Type B pancreatic cell (in vitro differentiated cells): ENCODE data around the gene SNORC. TPM values are rescaled to one million over a fixed set of nuclear protein-coding genes. Genes with fewer than 3 reads are reported as not detected.
A peak's percentile ranks its signal among the peaks of the same experiment; 100 is the strongest.

Source experiments
- DNase-seq: peaks from one replicate; pipeline ENCODE4 v3.0.0; 2021; ENCODE audit warnings: mixed read lengths; ENCODE audit not compliant: unreplicated experiment; ENCODE audit errors: extremely low spot score
- H3K27ac Mint-ChIP-seq: 2 replicates; pipeline ENCODE4 v1.8.0; 2021; ENCODE audit warnings: mild to moderate bottlenecking, mixed read lengths
- H3K27me3 Mint-ChIP-seq: 2 replicates; pipeline ENCODE4 v1.8.0; 2021; ENCODE audit warnings: mixed read lengths
- H3K36me3 Mint-ChIP-seq: 2 replicates; pipeline ENCODE4 v1.8.0; 2021; ENCODE audit warnings: mixed read lengths
- H3K4me1 Mint-ChIP-seq: one replicate; pipeline ENCODE4 v1.8.0; 2021; ENCODE audit warnings: mixed read lengths; ENCODE audit not compliant: unreplicated experiment
- H3K4me3 Mint-ChIP-seq: 2 replicates; pipeline ENCODE4 v1.8.0; 2021; ENCODE audit warnings: mild to moderate bottlenecking, mixed read lengths
- H3K9me3 Mint-ChIP-seq: 2 replicates; pipeline ENCODE4 v1.8.0; 2021; ENCODE audit warnings: mixed read lengths
- total RNA-seq: library from RNA; stranded (reverse); gene quantifications from 2 replicates; pipeline ENCODE4 v1.2.1, GENCODE V29; 2021; ENCODE audit warnings: low replicate concordance
- TF ChIP-seq, protein P1 (sequence below): fragments of 200-600 bp; sonication (generic); conservative IDR thresholded peaks from 2 replicates; pipeline ENCODE4 v1.5.0; 2021; ENCODE audit warnings: antibody characterized with exemption, mild to moderate bottlenecking

SNORC gene
- total RNA-seq, 1 donor from 2014 or later = 7.1 TPM

DNA sequence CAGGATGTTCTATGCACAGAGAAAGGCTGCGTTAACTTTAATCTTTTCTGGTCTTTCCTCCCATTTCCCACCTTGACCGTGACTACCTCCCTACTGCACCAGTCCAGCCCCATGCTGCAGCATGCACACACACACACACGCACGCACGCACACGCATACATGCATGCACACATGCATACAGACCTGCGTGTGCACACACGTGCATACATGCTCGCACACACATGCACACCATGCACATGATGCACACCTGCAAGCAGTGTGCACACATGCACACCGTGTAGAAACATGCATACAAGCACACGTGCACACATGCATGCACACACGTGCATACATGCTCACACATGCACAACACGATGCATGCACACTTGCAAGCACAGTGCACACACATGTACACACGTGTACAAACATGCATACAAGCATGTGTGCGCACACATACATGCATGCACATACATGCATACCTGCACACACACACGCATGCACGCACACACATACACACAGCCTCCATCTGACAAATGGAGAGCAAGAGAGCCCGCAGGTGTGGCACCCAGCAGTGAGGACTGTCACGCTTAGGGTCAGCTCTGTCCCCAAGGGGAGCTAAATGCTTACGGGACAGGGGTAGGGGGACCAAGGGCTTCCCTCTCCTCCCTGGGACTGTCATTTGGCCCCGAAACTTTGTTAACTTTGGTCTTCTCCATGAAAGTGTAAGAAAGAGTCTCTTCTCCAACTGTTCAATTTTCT, 18.2 kb downstream of the SNORC start:
- peaks cover 17% of the 10 kb centered on the region for H3K4me1 Mint-ChIP-seq
- no peak overlapping the region for H3K27ac Mint-ChIP-seq
- no peaks in the 10 kb centered on the region for H3K36me3 Mint-ChIP-seq
- no peaks in the 10 kb centered on the region for H3K9me3 Mint-ChIP-seq
- no peak overlapping the region for H3K4me3 Mint-ChIP-seq
- TF ChIP-seq, protein P1, sequence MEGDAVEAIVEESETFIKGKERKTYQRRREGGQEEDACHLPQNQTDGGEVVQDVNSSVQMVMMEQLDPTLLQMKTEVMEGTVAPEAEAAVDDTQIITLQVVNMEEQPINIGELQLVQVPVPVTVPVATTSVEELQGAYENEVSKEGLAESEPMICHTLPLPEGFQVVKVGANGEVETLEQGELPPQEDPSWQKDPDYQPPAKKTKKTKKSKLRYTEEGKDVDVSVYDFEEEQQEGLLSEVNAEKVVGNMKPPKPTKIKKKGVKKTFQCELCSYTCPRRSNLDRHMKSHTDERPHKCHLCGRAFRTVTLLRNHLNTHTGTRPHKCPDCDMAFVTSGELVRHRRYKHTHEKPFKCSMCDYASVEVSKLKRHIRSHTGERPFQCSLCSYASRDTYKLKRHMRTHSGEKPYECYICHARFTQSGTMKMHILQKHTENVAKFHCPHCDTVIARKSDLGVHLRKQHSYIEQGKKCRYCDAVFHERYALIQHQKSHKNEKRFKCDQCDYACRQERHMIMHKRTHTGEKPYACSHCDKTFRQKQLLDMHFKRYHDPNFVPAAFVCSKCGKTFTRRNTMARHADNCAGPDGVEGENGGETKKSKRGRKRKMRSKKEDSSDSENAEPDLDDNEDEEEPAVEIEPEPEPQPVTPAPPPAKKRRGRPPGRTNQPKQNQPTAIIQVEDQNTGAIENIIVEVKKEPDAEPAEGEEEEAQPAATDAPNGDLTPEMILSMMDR = no peak
- no peaks in the 10 kb centered on the region for H3K27me3 Mint-ChIP-seq
- DNase-seq = no peak

DNA sequence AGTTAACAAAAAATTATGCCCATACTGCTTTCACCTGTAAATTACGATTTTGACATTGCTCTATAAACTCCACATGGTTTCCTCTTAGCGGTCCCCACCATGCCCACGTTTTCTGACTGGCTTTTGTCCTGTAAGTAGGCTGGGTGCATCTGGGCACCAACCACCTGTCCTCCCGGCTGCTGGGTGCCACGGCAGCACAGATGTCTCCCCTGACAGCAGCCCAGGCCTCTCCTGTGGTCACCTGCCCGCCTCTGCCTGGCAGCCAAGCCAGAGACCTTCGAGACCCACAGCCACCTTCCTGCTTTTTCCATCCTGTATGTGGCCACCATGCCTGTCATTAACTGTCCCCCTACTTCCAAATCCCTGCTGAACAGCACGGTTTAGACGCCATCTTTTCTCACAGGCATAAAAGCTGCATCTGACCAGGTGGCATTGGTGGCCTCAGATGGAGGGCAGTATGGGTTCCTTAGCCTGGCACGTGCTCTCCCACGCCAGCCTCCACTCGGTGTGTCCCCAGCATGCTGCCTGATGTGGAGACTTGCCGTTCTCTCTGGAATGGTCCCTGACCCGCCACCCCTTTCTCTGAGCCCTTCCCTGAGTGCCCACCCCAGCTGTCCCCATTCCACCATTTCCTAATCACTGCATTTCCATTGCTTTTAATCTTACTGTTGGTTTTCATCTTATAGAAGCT, 18.9 kb downstream of the SNORC start:
- Mint-ChIP-seq H3K4me1 (peaks cover 17% of the 10 kb centered on the region), H3K27me3 (no peaks in the 10 kb centered on the region), H3K4me3 (no peak overlapping the region), H3K36me3 (no peaks in the 10 kb centered on the region), H3K27ac (no peak overlapping the region), H3K9me3 (no peaks in the 10 kb centered on the region)
- TF ChIP-seq, protein P1 = no peak
- DNase-seq = peak; percentile 58

DNA sequence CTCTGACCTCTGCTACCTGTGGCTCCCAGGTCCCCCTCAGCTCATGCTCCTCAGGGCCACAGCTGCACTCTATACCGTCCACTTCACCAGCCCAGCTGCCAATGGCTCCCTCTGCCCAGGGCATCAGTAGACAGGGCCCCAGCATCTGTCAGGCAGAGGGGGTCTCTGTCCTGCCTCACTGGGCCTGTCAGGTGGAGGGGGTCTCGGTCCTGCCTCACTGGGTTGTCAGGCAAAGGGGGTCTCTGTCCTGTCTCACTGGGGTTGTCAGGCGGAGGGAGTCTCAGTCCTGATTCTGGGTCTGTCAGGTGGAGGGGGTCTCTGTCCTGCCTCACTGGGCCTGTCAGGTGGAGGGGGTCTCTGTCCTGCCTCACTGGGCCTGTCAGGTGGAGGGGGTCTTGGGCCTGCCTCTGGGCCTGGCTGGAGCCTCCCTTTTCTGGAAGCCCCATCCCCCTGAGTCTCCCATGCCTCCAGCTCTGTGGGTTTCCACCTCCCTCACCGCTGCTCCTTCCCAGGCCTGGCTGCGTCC, 19.9 kb downstream of the SNORC start:
- no peaks in the 10 kb centered on the region for H3K36me3 Mint-ChIP-seq
- no peaks in the 10 kb centered on the region for H3K27me3 Mint-ChIP-seq
- TF ChIP-seq, protein P1 = no peak
- peak; percentile 51 for DNase-seq
- no peak overlapping the region for H3K27ac Mint-ChIP-seq
- H3K4me3 Mint-ChIP-seq = no peak overlapping the region
- H3K4me1 Mint-ChIP-seq = peaks cover 17% of the 10 kb centered on the region
- no peaks in the 10 kb centered on the region for H3K9me3 Mint-ChIP-seq

DNA sequence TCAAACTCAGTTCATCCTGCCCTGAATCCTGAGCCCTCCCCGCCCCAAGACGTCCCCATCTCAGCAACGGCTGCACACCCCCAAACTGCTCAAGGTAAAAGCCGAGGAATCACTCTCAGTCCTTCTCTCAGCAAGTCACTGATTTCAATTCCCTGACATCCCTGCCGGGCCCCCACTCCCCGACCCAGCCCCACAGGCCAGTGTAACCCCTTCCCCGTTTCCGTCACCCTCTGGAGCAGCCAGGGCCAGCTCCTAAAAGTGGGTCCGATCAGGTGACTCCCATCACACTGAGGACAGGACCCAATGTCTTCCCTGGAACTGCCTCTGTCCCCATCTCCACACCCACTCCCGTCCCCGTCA, 20.5 kb downstream of the SNORC start:
- Mint-ChIP-seq H3K9me3 (no peaks in the 10 kb centered on the region), H3K27me3 (no peaks in the 10 kb centered on the region), H3K4me1 (peaks cover 17% of the 10 kb centered on the region), H3K36me3 (no peaks in the 10 kb centered on the region), H3K27ac (no peak overlapping the region), H3K4me3 (peak overlapping the region; percentile 57)
- peak; percentile 53 for DNase-seq
- TF ChIP-seq, protein P1 = no peak

DNA sequence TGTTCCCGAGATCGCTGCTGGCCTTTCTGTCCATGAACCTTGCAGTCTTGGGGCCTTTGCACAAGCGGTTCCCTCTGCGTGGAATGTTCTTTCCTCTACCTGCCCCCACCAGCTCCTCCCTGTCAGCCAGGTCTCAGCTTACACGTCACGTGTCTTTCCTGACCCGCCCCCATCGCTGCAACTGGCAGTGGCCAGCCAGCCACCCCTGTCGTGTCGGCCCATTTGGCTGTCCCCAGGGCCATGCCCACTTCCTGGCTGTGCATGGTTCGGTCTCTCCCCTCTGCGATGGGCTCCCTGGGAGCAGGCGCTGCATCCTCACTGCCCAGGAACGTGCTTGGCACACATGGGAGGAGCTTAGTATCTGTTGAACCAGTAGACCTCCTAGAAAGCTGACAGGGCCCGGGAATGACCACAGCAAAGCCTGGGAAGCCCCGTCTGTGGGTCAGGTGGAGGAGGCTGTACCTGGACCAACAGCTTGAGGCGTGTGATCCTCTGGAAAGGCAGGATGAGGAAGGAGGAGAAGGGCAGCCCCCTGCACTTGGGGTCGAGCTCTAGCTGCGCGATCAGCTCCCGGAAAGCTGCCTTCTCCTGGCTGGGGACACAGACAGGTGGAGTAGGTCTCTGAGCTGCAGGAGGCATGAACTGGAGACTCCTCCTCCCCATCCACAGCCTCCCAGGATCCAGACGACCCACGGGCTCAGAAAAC, 21.0 kb downstream of the SNORC start:
- Mint-ChIP-seq H3K27ac (no peak overlapping the region), H3K4me3 (peak overlapping the region; percentile 57), H3K27me3 (no peaks in the 10 kb centered on the region), H3K9me3 (no peaks in the 10 kb centered on the region), H3K36me3 (no peaks in the 10 kb centered on the region), H3K4me1 (peaks cover 14% of the 10 kb centered on the region)
- TF ChIP-seq, protein P1 = no peak
- peak; percentile 64 for DNase-seq
